ENCODE results near the gene FMNL2. TPM values are rescaled to one million over a fixed set of nuclear protein-coding genes. Genes with fewer than 3 reads are reported as not detected.

Gene FMNL2
- total RNA-seq, 1 experiment from 2014 or later, result 33.6 TPM

GRCh38 chr2:152406119-152406835 is 71.3 kb downstream of the FMNL2 start:
- H2BK15ac ChIP-seq (ENCODE audit: low read depth, low read length), result no peak overlapping the region
- no CpG with 5 or more reads among the region's 2 CpGs for WGBS (ENCODE audit: extremely low coverage, insufficient read length, low lambda C conversion rate)
- H3K27me3 ChIP-seq (ENCODE audit: insufficient read depth, low read length), result no peaks in the 10 kb centered on the region
- no peak overlapping the region for H2BK12ac ChIP-seq (ENCODE audit: insufficient read length, low read depth, low read length)
- no peak overlapping the region for H3K14ac ChIP-seq (ENCODE audit: insufficient read depth, low read length)
- H3K4me1 ChIP-seq (ENCODE audit: insufficient read depth, low read length), result peaks cover 9% of the 10 kb centered on the region; the same call in 1 of the 2 replicates
- no peak overlapping the region for H3K9ac ChIP-seq (ENCODE audit: extremely low read depth, insufficient read length, low read length)
- Mint-ChIP-seq H3K27me3 (ENCODE audit: low read depth) (no peaks in the 10 kb centered on the region), H3K4me3 (no peak overlapping the region), H3K36me3 (ENCODE audit: insufficient read depth in 1 of 3, low read depth in 3 of 3) (no peaks in the 10 kb centered on the region), H3K27ac (no peak overlapping the region), H3K4me1 (peaks cover 82 to 86% of the 10 kb centered on the region in 2 experiments), H3K9me3 (no peaks in the 10 kb centered on the region)
- TF ChIP-seq CTCF (conservative IDR thresholded peaks at IDR 0.05), result no peak
- peaks cover 4% of the 10 kb centered on the region for H3K23me2 ChIP-seq (ENCODE audit: insufficient read length, low read depth, low read length, poor library complexity, severe bottlenecking)
- H3K9me3 ChIP-seq (ENCODE audit: control insufficient read depth, low read depth, low read length), result no peaks in the 10 kb centered on the region
- no peak for DNase-seq
- H3K23ac ChIP-seq (ENCODE audit: insufficient read length, low read depth, low read length), result no peak overlapping the region
- no peak overlapping the region for H4K5ac ChIP-seq (ENCODE audit: insufficient read length, low read depth, low read length)
- H2AK5ac ChIP-seq (ENCODE audit: insufficient read length, low read length), result no peak overlapping the region
- H3K4me2 ChIP-seq (ENCODE audit: insufficient read depth, insufficient read length, low read length), result no peak overlapping the region
- no peak overlapping the region for H2BK20ac ChIP-seq (ENCODE audit: low read depth, low read length, poor library complexity, severe bottlenecking)
- no peak overlapping the region for H3K56ac ChIP-seq (ENCODE audit: insufficient read length, low read depth, low read length)
- H4K20me1 ChIP-seq (ENCODE audit: control insufficient read depth, insufficient read depth, insufficient read length), result no peaks in the 10 kb centered on the region
- no peak overlapping the region for H2AFZ ChIP-seq (ENCODE audit: low read length)
- no peak overlapping the region for H2BK5ac ChIP-seq (ENCODE audit: insufficient read length, low read length)
- H2BK120ac ChIP-seq (ENCODE audit: low read depth, low read length, poor library complexity, severe bottlenecking), result no peak overlapping the region
- peaks cover 5% of the 10 kb centered on the region for H3K79me1 ChIP-seq (ENCODE audit: insufficient read depth, low read depth, low read length, poor library complexity, severe bottlenecking)
- no peak overlapping the region for H4K8ac ChIP-seq (replicated peaks; ENCODE audit: insufficient read length, low read depth, low read length)
- no peak overlapping the region for H3K4ac ChIP-seq (ENCODE audit: low read depth, low read length)
- H3T11ph ChIP-seq (ENCODE audit: low read length), result no peak overlapping the region
- peaks cover 4% of the 10 kb centered on the region; the same call in 1 of the 2 replicates for H3K79me2 ChIP-seq (ENCODE audit: insufficient read depth, low read length)
- no peak overlapping the region for H3K27ac ChIP-seq (ENCODE audit: insufficient read length, low read depth, low read length)
- no peak overlapping the region for H3K18ac ChIP-seq (ENCODE audit: insufficient read length, low read depth, low read length)
- no peak overlapping the region for H4K91ac ChIP-seq (ENCODE audit: insufficient read length, low read depth, low read length)

Data from H9 (cell line).